ENCODE results near the gene PRMT3.

DNA sequence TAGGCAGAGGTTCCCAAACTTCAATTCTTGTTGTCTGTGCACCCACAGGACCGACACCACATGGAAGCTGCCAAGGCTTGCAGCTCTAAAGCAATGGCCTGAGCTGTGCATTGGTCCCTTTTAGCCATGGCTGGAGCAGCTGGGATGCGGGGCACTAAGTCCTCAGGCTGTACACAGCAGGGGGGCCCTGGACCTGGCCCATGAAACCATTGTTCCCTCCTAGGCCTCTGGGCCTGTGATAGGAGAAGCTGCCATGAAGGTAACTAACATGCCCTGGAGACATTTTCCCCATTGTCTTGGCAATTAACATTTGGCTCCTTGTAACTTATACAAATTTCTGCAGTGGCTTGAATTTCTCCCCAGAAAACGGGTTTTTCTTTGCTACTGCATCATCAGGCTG lies 168.3 kb downstream of the PRMT3 start:
- TF ChIP-seq, protein P1, sequence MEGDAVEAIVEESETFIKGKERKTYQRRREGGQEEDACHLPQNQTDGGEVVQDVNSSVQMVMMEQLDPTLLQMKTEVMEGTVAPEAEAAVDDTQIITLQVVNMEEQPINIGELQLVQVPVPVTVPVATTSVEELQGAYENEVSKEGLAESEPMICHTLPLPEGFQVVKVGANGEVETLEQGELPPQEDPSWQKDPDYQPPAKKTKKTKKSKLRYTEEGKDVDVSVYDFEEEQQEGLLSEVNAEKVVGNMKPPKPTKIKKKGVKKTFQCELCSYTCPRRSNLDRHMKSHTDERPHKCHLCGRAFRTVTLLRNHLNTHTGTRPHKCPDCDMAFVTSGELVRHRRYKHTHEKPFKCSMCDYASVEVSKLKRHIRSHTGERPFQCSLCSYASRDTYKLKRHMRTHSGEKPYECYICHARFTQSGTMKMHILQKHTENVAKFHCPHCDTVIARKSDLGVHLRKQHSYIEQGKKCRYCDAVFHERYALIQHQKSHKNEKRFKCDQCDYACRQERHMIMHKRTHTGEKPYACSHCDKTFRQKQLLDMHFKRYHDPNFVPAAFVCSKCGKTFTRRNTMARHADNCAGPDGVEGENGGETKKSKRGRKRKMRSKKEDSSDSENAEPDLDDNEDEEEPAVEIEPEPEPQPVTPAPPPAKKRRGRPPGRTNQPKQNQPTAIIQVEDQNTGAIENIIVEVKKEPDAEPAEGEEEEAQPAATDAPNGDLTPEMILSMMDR (IDR thresholded peaks at IDR 0.05), result no peak
- TF ChIP-seq POLR2AphosphoS5 (IDR thresholded peaks at IDR 0.05; ENCODE audit: insufficient read depth in 1 of 2, low read depth in 1 of 2), result no peak
